Hematopoietic multipotent progenitor cell (in vitro differentiated cells): Measurements from ENCODE around the gene ZNF618. TPM values are rescaled to one million over a fixed set of nuclear protein-coding genes. Genes with fewer than 3 reads are reported as not detected.

ENCODE experiments used
- DNase-seq, 3 donors: peaks; one replicate each; pipeline ENCODE4 v3.0.0-alpha.2; 2011 to 2015; ENCODE audit warnings: low read depth in 2 of 3, low spot score in 2 of 3
- total RNA-seq: library from RNA; depleted of rRNA; stranded (reverse); fragments of >200 nt; gene quantifications from one replicate; pipeline ENCODE4 v1.2.3, GENCODE V29; 2012

The ZNF618 gene
- total RNA-seq, 1 donor, result 20.2 TPM

- DNase-seq, result no peak
Observed at GRCh38 chr9:113932906-113933584, 56.9 kb downstream of the ZNF618 start.

GRCh38 chr9:113933671-113934070 lies 57.6 kb downstream of the ZNF618 start:
- DNase-seq, result no peak

- DNase-seq, result no peak
Observed at GRCh38 chr9:113934167-113934828, 58.2 kb downstream of the ZNF618 start.

GRCh38 chr9:113934829-113935676 lies 58.9 kb downstream of the ZNF618 start:
- DNase-seq, result no peak

GRCh38 chr9:113935677-113936380 lies 59.7 kb downstream of the ZNF618 start:
- DNase-seq, result no peak

- DNase-seq, result no peak
Observed at GRCh38 chr9:113940077-113940476, 64.0 kb downstream of the ZNF618 start.

- DNase-seq, result no peak
Observed at GRCh38 chr9:113941056-113941455, 64.9 kb downstream of the ZNF618 start.

GRCh38 chr9:113941526-113941925 lies 65.4 kb downstream of the ZNF618 start:
- no peak for DNase-seq

- no peak for DNase-seq
Observed at GRCh38 chr9:113943112-113944009, 67.3 kb downstream of the ZNF618 start.

GRCh38 chr9:113945784-113946183 lies 69.7 kb downstream of the ZNF618 start:
- DNase-seq, result no peak

GRCh38 chr9:113946496-113947115 lies 70.5 kb downstream of the ZNF618 start:
- DNase-seq, result no peak

- no peak for DNase-seq
Observed at GRCh38 chr9:113947941-113948340, 71.8 kb downstream of the ZNF618 start.

GRCh38 chr9:113948891-113949570 lies 72.9 kb downstream of the ZNF618 start:
- DNase-seq, result no peak

- DNase-seq, result no peak
Observed at GRCh38 chr9:113949571-113950078, 73.5 kb downstream of the ZNF618 start.

- no peak for DNase-seq
Observed at GRCh38 chr9:113950195-113951031, 74.3 kb downstream of the ZNF618 start.

GRCh38 chr9:113951032-113951372 lies 74.9 kb downstream of the ZNF618 start:
- DNase-seq, result no peak

- no peak for DNase-seq
Observed at GRCh38 chr9:113952676-113953075, 76.6 kb downstream of the ZNF618 start.

- no peak for DNase-seq
Observed at GRCh38 chr9:113953531-113953930, 77.4 kb downstream of the ZNF618 start.
